ENCODE measurements around the gene KIF13A. TPM values are rescaled to one million over a fixed set of nuclear protein-coding genes. Genes with fewer than 3 reads are reported as not detected.
"Not testable (repeated sequence)": the region's sequence is repeated elsewhere in the genome, so short reads cannot be mapped to it uniquely, and the experiment has no call there.

The KIF13A gene
- total RNA-seq, 2 donors from 2014 or later = 35.3 to 45.0 TPM

DNA sequence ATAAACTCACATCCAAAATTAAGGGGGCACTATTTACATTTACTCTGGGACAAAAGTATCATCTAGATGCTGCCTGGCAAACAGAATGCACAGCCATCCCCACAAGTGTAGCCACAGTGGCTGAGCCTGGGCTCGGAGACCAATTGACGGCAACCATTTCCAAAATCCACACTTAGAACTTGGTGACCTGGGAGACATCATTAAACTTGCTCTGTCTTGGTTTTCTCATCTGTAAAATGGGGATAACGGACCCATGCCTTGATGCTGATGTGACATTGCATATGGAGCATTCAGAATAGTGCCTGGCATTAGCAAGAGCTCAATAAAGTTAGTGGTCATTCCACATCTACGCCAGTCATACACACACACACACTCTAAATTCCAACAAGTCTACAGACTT is 140.7 kb downstream of the KIF13A start:
- H3K9me3 ChIP-seq (ENCODE audit: control insufficient read depth, low read length) = no peaks in the 10 kb centered on the region
- Mint-ChIP-seq H3K27ac (no peak overlapping the region), H3K27me3 (ENCODE audit: insufficient read depth) (no peaks in the 10 kb centered on the region), H3K9me3 (no peaks in the 10 kb centered on the region), H3K4me3 (no peak overlapping the region), H3K4me1 (peaks cover 5% of the 10 kb centered on the region), H3K36me3 (ENCODE audit: low read depth) (peaks cover 33% of the 10 kb centered on the region)
- H3K27ac ChIP-seq (ENCODE audit: low read depth, low read length) = no peak overlapping the region
- no peak overlapping the region for H3K4me3 ChIP-seq (ENCODE audit: low read length)
- H3K27me3 ChIP-seq (ENCODE audit: control insufficient read depth, insufficient read depth, low read length, poor library complexity, severe bottlenecking) = no peaks in the 10 kb centered on the region
- 95 to 100% methylated on average over 1 to 4 of the region's 4 CpGs for WGBS, 2 experiments (ENCODE audit: insufficient coverage in 1 of 2, insufficient read length in 1 of 2)
- H3K9ac ChIP-seq (ENCODE audit: extremely low read depth, low read length, poor library complexity, severe bottlenecking) = no peak overlapping the region
- peaks cover 25% of the 10 kb centered on the region for H3K36me3 ChIP-seq (ENCODE audit: control insufficient read depth, insufficient read depth, low read length)
- TF ChIP-seq, protein P1, sequence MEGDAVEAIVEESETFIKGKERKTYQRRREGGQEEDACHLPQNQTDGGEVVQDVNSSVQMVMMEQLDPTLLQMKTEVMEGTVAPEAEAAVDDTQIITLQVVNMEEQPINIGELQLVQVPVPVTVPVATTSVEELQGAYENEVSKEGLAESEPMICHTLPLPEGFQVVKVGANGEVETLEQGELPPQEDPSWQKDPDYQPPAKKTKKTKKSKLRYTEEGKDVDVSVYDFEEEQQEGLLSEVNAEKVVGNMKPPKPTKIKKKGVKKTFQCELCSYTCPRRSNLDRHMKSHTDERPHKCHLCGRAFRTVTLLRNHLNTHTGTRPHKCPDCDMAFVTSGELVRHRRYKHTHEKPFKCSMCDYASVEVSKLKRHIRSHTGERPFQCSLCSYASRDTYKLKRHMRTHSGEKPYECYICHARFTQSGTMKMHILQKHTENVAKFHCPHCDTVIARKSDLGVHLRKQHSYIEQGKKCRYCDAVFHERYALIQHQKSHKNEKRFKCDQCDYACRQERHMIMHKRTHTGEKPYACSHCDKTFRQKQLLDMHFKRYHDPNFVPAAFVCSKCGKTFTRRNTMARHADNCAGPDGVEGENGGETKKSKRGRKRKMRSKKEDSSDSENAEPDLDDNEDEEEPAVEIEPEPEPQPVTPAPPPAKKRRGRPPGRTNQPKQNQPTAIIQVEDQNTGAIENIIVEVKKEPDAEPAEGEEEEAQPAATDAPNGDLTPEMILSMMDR (conservative IDR thresholded peaks at IDR 0.05) = no peak
- peak; percentile 20 for DNase-seq
- peaks cover 7% of the 10 kb centered on the region for H3K4me1 ChIP-seq (ENCODE audit: control insufficient read depth, insufficient read depth, low read length)

DNA sequence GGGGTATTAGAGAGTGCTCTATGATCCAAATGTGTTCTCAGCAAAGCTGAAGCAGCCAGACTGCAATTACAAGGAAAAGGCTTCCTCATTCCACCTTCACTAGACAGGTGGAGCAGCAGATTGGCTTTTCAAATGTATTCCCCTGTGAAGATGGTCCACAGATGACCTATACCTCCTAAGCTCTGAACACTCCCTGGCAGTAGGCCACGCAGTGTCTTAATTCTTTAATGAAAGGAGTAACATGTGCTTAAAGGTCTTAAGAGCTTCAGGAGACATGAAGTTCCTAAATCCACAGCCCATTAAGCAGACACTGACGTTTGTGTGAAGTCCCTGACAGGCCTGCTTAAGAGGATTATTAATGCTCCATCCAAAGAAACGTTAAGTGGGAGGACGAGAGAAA is 141.8 kb downstream of the KIF13A start:
- Mint-ChIP-seq H3K4me1 (no peaks in the 10 kb centered on the region), H3K36me3 (ENCODE audit: low read depth) (peaks cover 30% of the 10 kb centered on the region), H3K9me3 (no peaks in the 10 kb centered on the region), H3K4me3 (no peak overlapping the region), H3K27me3 (ENCODE audit: insufficient read depth) (no peaks in the 10 kb centered on the region), H3K27ac (no peak overlapping the region)
- H3K27me3 ChIP-seq (ENCODE audit: control insufficient read depth, insufficient read depth, low read length, poor library complexity, severe bottlenecking) = no peaks in the 10 kb centered on the region
- peaks cover 26% of the 10 kb centered on the region for H3K36me3 ChIP-seq (ENCODE audit: control insufficient read depth, insufficient read depth, low read length)
- WGBS, 2 experiments (ENCODE audit: insufficient coverage in 1 of 2, insufficient read length in 1 of 2) = 91% methylated on average over 4 of the region's 4 CpGs; no CpG with 5 or more reads in 1 of the 2 experiments
- H3K4me1 ChIP-seq (ENCODE audit: control insufficient read depth, insufficient read depth, low read length) = no peaks in the 10 kb centered on the region
- H3K9me3 ChIP-seq (ENCODE audit: control insufficient read depth, low read length) = no peaks in the 10 kb centered on the region
- no peak overlapping the region for H3K9ac ChIP-seq (ENCODE audit: extremely low read depth, low read length, poor library complexity, severe bottlenecking)
- no peak overlapping the region for H3K4me3 ChIP-seq (ENCODE audit: low read length)
- DNase-seq = peak; percentile 7
- TF ChIP-seq, protein P1 (conservative IDR thresholded peaks at IDR 0.05) = no peak
- no peak overlapping the region for H3K27ac ChIP-seq (ENCODE audit: low read depth, low read length)

DNA sequence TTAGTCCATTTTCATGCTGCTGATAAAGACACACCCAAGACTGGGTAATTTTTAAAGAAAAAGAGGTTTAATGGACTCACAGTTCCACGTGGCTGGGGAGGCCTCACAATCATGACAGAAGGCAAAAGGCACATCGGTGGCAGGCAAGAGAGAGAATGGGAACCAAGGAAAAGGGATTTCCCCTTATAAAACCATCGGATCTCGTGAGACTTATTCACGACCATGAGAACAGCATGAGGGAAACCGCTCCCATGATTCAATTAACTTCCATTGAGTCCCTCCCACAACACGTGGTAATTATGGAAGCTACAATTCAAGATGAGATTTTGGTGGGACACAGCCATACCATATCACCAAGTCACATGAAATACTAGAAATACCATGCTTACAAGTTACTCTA is 142.5 kb downstream of the KIF13A start:
- not testable (repeated sequence) for H3K4me1 Mint-ChIP-seq; H3K4me3 ChIP-seq (ENCODE audit: low read length); H3K4me3 Mint-ChIP-seq; H3K9ac ChIP-seq (ENCODE audit: extremely low read depth, low read length, poor library complexity, severe bottlenecking); H3K9me3 Mint-ChIP-seq; H3K27ac Mint-ChIP-seq; H3K4me1 ChIP-seq (ENCODE audit: control insufficient read depth, insufficient read depth, low read length); H3K27ac ChIP-seq (ENCODE audit: low read depth, low read length); H3K9me3 ChIP-seq (ENCODE audit: control insufficient read depth, low read length); H3K27me3 ChIP-seq (ENCODE audit: control insufficient read depth, insufficient read depth, low read length, poor library complexity, severe bottlenecking); H3K27me3 Mint-ChIP-seq (ENCODE audit: insufficient read depth)
- WGBS, 2 experiments (ENCODE audit: insufficient coverage in 1 of 2, insufficient read length in 1 of 2) = 92 to 97% methylated on average over 7 of the region's 7 CpGs
- H3K36me3 Mint-ChIP-seq (ENCODE audit: low read depth) = peaks cover 24% of the 10 kb centered on the region
- peak; percentile 5 for DNase-seq
- peaks cover 27% of the 10 kb centered on the region for H3K36me3 ChIP-seq (ENCODE audit: control insufficient read depth, insufficient read depth, low read length)

Data from endodermal cell (in vitro differentiated cells).